ENCODE data around the gene DENND2D. TPM values are rescaled to one million over a fixed set of nuclear protein-coding genes. Genes with fewer than 3 reads are reported as not detected.

DENND2D gene
- polyA plus RNA-seq, 1 donor (not counting 4 experiments of a cell fraction or from before 2014, with no cell fraction given), result 7.8 TPM

- no peaks in the 10 kb centered on the region for H3K9me1 ChIP-seq (ENCODE audit: control insufficient read depth, extremely low read depth, insufficient read depth, low read length)
- dilution Hi-C loops (cut with MboI; ENCODE audit: extremely low pct_ligation_motif_present, low sequenced_read_pairs), result no loop called here
- no peak overlapping the region for H3K27ac ChIP-seq (ENCODE audit: control insufficient read depth, insufficient read depth, low read length)
- H3K4me1 ChIP-seq (ENCODE audit: control insufficient read depth, extremely low read depth, insufficient read depth, low read length), result peaks cover 41% of the 10 kb centered on the region
- no peak overlapping the region for H2AFZ ChIP-seq (ENCODE audit: control insufficient read depth, low read length)
- TF ChIP-seq EZH2 (IDR thresholded peaks at IDR 0.05; ENCODE audit: low read length), result no peak
- TF ChIP-seq, protein P1, sequence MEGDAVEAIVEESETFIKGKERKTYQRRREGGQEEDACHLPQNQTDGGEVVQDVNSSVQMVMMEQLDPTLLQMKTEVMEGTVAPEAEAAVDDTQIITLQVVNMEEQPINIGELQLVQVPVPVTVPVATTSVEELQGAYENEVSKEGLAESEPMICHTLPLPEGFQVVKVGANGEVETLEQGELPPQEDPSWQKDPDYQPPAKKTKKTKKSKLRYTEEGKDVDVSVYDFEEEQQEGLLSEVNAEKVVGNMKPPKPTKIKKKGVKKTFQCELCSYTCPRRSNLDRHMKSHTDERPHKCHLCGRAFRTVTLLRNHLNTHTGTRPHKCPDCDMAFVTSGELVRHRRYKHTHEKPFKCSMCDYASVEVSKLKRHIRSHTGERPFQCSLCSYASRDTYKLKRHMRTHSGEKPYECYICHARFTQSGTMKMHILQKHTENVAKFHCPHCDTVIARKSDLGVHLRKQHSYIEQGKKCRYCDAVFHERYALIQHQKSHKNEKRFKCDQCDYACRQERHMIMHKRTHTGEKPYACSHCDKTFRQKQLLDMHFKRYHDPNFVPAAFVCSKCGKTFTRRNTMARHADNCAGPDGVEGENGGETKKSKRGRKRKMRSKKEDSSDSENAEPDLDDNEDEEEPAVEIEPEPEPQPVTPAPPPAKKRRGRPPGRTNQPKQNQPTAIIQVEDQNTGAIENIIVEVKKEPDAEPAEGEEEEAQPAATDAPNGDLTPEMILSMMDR (optimal IDR thresholded peaks at IDR 0.05 in 1 of 3, IDR thresholded peaks at IDR 0.05 in 1 of 3, conservative IDR thresholded peaks at IDR 0.05 in 1 of 3; ENCODE audit: extremely low read depth in 1 of 3, insufficient read depth in 2 of 3, low read length in 3 of 3), result no peak
- H3K36me3 ChIP-seq (ENCODE audit: control insufficient read depth in 2 of 2, extremely low read depth in 1 of 2, insufficient read depth in 2 of 2, low read length in 2 of 2), result no peaks in the 10 kb centered on the region
- DNase-seq (ENCODE audit: low read depth, low spot score) (no peak), FAIRE-seq (no peak)
- no peaks in the 10 kb centered on the region for H3K9me3 ChIP-seq (ENCODE audit: control insufficient read depth, low read depth, low read length)
- no peak overlapping the region for H3K4me3 ChIP-seq (ENCODE audit: control insufficient read depth in 2 of 3, extremely low read depth in 1 of 3, insufficient read depth in 2 of 3, low read depth in 1 of 3, low read length in 3 of 3)
- no peaks in the 10 kb centered on the region for H4K20me1 ChIP-seq (ENCODE audit: control insufficient read depth, extremely low read depth, insufficient read depth, low read length)
- no peaks in the 10 kb centered on the region for H3K79me2 ChIP-seq (ENCODE audit: control insufficient read depth, insufficient read depth, low read length)
- no peak overlapping the region for H3K9ac ChIP-seq (ENCODE audit: control insufficient read depth, extremely low read depth, insufficient read depth, low read length)
- H3K27me3 ChIP-seq (ENCODE audit: control insufficient read depth, extremely low read depth, insufficient read depth, low read length), result no peaks in the 10 kb centered on the region
- H3K4me2 ChIP-seq (ENCODE audit: control insufficient read depth, extremely low read depth, insufficient read depth, low read depth, low read length), result no peak overlapping the region
These were observed 18.5 kb upstream of the DENND2D start for GRCh38 chr1:111218701-111219556.

DNA sequence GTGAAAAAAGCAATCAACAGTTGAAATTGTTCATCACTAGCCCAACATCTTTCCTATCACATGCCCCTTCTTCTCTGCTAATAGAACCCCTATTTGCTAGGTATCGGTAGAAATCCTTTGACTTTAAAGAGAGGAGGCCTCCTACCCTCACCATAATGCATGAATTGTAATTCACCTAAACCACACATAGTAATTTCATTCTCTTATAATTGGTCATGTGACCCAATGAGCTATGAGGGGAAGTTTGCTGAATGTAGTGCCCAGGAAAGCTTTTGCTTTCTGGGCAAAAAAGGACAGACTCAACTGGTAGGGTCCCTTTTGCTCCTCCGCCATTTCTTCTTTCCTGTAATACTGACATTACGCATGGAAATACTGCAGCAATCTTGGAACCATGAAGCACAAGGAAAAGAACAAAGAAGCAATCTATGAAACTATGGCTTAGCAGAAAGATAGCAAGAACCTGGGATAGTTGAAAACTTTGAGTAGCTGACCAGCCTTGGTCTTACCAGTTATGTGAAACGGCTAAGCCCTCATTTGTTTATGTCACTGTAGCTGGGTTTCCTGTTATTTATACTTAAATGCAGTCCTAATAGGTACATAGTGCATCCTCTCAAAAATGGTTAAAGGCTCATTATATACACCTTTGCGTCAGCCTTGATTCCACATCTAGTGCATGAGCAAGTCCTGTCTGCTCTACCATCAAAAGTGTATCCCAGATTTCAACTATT lies 16.9 kb upstream of the DENND2D start:
- no peak overlapping the region for H3K9ac ChIP-seq (ENCODE audit: control insufficient read depth, extremely low read depth, insufficient read depth, low read length)
- H3K27me3 ChIP-seq (ENCODE audit: control insufficient read depth, extremely low read depth, insufficient read depth, low read length), result no peaks in the 10 kb centered on the region
- H3K36me3 ChIP-seq (ENCODE audit: control insufficient read depth in 2 of 2, extremely low read depth in 1 of 2, insufficient read depth in 2 of 2, low read length in 2 of 2), result no peaks in the 10 kb centered on the region
- no peak for TF ChIP-seq EZH2 (IDR thresholded peaks at IDR 0.05; ENCODE audit: low read length)
- TF ChIP-seq, protein P1 (optimal IDR thresholded peaks at IDR 0.05 in 1 of 3, IDR thresholded peaks at IDR 0.05 in 1 of 3, conservative IDR thresholded peaks at IDR 0.05 in 1 of 3; ENCODE audit: extremely low read depth in 1 of 3, insufficient read depth in 2 of 3, low read length in 3 of 3), result no peak
- H3K4me3 ChIP-seq (ENCODE audit: control insufficient read depth in 2 of 3, extremely low read depth in 1 of 3, insufficient read depth in 2 of 3, low read depth in 1 of 3, low read length in 3 of 3), result no peak overlapping the region
- H3K27ac ChIP-seq (ENCODE audit: control insufficient read depth, insufficient read depth, low read length), result no peak overlapping the region
- no peak overlapping the region for H2AFZ ChIP-seq (ENCODE audit: control insufficient read depth, low read length)
- no peaks in the 10 kb centered on the region for H3K79me2 ChIP-seq (ENCODE audit: control insufficient read depth, insufficient read depth, low read length)
- DNase-seq (ENCODE audit: low read depth, low spot score) (no peak), FAIRE-seq (no peak)
- dilution Hi-C loops (cut with MboI; ENCODE audit: extremely low pct_ligation_motif_present, low sequenced_read_pairs), result no loop called here
- H3K9me3 ChIP-seq (ENCODE audit: control insufficient read depth, low read depth, low read length), result no peaks in the 10 kb centered on the region
- H3K4me1 ChIP-seq (ENCODE audit: control insufficient read depth, extremely low read depth, insufficient read depth, low read length), result peaks cover 33% of the 10 kb centered on the region
- no peak overlapping the region for H3K4me2 ChIP-seq (ENCODE audit: control insufficient read depth, extremely low read depth, insufficient read depth, low read depth, low read length)
- H3K9me1 ChIP-seq (ENCODE audit: control insufficient read depth, extremely low read depth, insufficient read depth, low read length), result no peaks in the 10 kb centered on the region
- no peaks in the 10 kb centered on the region for H4K20me1 ChIP-seq (ENCODE audit: control insufficient read depth, extremely low read depth, insufficient read depth, low read length)
